H1 (cell line): ENCODE results near the gene UQCC5.

Source experiments
- ASH2L ChIP-seq: fragments of 200-600, 300-600 bp; sonication (generic); IDR thresholded peaks from one replicate; pipeline ENCODE4 v1.7.1; 2017; ENCODE audit warnings: low read length
- CEBPB ChIP-seq: IDR thresholded peaks from 2 replicates; pipeline ENCODE4 v1.6.1; 2012; ENCODE audit warnings: low read depth, low read length
- CHD2 ChIP-seq: IDR thresholded peaks from 2 replicates; pipeline ENCODE4 v1.6.1; 2012; ENCODE audit warnings: low read length, improper control_type of control experiment
- EP300 ChIP-seq, 2 experiments: IDR thresholded peaks; 1 replicate in 1 of 2; 2 replicates in 1 of 2; pipeline ENCODE4 v1.6.1; 2011 to 2012; ENCODE audit warnings: low read depth in 2 of 2, low read length in 2 of 2, mild to moderate bottlenecking in 2 of 2, borderline replicate concordance in 1 of 2, inconsistent platforms in 1 of 2, moderate library complexity in 1 of 2
- EZH2 ChIP-seq: fragments of 200-600 bp; sonication (generic); IDR thresholded peaks from 2 replicates; pipeline ENCODE4 v1.7.1; 2012; ENCODE audit warnings: low read depth, mild to moderate bottlenecking, moderate library complexity, low read length, inconsistent platforms; ENCODE audit not compliant: severe bottlenecking
- GTF2F1 ChIP-seq: IDR thresholded peaks from 2 replicates; pipeline ENCODE4 v1.6.1; 2012; ENCODE audit warnings: low read depth, low read length, improper control_type of control experiment, borderline replicate concordance
- JUND ChIP-seq: IDR thresholded peaks from 2 replicates; pipeline ENCODE4 v1.6.1; 2011; ENCODE audit warnings: mild to moderate bottlenecking, improper control_type of control experiment, low read length
- KDM5A ChIP-seq: fragments of 200-600 bp; IDR thresholded peaks from 2 replicates; pipeline ENCODE4 v1.7.1; 2012; ENCODE audit warnings: mild to moderate bottlenecking, low read length, inconsistent platforms, mixed read lengths
- POLR2A ChIP-seq, 2 experiments: IDR thresholded peaks; 1 replicate in 1 of 2; 2 replicates in 1 of 2; pipeline ENCODE4 v1.6.1; 2011; ENCODE audit warnings: low read depth in 2 of 2, low read length in 2 of 2, mild to moderate bottlenecking in 2 of 2; ENCODE audit errors: control extremely low read depth in 1 of 2
- POLR2AphosphoS5 ChIP-seq: IDR thresholded peaks from 2 replicates; pipeline ENCODE4 v1.6.1; 2011; ENCODE audit warnings: low read depth, low read length
- RNF2 ChIP-seq: fragments of 200-900, 300-1000 bp; sonication (generic); IDR thresholded peaks from 2 replicates; pipeline ENCODE4 v1.7.1; 2016; ENCODE audit warnings: borderline replicate concordance, low read depth, mild to moderate bottlenecking, antibody characterized with exemption, low read length; ENCODE audit not compliant: poor library complexity, severe bottlenecking; ENCODE audit errors: missing control alignments
- TF ChIP-seq, protein P1 (sequence below): IDR thresholded peaks from 2 replicates; pipeline ENCODE4 v1.6.1; 2012; ENCODE audit warnings: inconsistent platforms
- TF ChIP-seq, protein P2 (sequence below), 3 experiments: IDR thresholded peaks; 1 replicate in 2 of 3; 2 replicates in 1 of 3; pipeline versions ENCODE4 v1.5.1 to v1.6.1; 2011; ENCODE audit warnings: low read length in 3 of 3, mild to moderate bottlenecking in 3 of 3, inconsistent platforms in 2 of 3, low read depth in 1 of 3, moderate library complexity in 1 of 3; ENCODE audit not compliant: insufficient read depth in 1 of 3; ENCODE audit errors: control extremely low read depth in 1 of 3
- TF ChIP-seq, protein P3 (sequence below): IDR thresholded peaks from 2 replicates; pipeline ENCODE4 v1.6.1; 2012; ENCODE audit warnings: inconsistent platforms

GRCh38 chr3:52522651-52523251 is 13.7 kb upstream of the UQCC5 start:
- TF ChIP-seq, protein P1, sequence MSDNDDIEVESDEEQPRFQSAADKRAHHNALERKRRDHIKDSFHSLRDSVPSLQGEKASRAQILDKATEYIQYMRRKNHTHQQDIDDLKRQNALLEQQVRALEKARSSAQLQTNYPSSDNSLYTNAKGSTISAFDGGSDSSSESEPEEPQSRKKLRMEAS: no peak
- TF ChIP-seq ASH2L (no peak), JUND (no peak), POLR2AphosphoS5 (no peak), EP300 (IDR thresholded peaks at IDR 0.05; ENCODE audit: borderline replicate concordance in 1 of 2, low read depth in 2 of 2, low read length in 2 of 2) (no peak), CHD2 (no peak), POLR2A (IDR thresholded peaks at IDR 0.05; ENCODE audit: control extremely low read depth in 1 of 2, low read depth in 2 of 2, low read length in 2 of 2) (no peak), CEBPB (no peak), EZH2 (no peak), GTF2F1 (no peak), KDM5A (no peak), RNF2 (no peak)
- TF ChIP-seq, protein P2, sequence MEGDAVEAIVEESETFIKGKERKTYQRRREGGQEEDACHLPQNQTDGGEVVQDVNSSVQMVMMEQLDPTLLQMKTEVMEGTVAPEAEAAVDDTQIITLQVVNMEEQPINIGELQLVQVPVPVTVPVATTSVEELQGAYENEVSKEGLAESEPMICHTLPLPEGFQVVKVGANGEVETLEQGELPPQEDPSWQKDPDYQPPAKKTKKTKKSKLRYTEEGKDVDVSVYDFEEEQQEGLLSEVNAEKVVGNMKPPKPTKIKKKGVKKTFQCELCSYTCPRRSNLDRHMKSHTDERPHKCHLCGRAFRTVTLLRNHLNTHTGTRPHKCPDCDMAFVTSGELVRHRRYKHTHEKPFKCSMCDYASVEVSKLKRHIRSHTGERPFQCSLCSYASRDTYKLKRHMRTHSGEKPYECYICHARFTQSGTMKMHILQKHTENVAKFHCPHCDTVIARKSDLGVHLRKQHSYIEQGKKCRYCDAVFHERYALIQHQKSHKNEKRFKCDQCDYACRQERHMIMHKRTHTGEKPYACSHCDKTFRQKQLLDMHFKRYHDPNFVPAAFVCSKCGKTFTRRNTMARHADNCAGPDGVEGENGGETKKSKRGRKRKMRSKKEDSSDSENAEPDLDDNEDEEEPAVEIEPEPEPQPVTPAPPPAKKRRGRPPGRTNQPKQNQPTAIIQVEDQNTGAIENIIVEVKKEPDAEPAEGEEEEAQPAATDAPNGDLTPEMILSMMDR (IDR thresholded peaks at IDR 0.05; ENCODE audit: control extremely low read depth in 1 of 3, insufficient read depth in 1 of 3, low read depth in 1 of 3, low read length in 3 of 3): no peak
- TF ChIP-seq, protein P3, sequence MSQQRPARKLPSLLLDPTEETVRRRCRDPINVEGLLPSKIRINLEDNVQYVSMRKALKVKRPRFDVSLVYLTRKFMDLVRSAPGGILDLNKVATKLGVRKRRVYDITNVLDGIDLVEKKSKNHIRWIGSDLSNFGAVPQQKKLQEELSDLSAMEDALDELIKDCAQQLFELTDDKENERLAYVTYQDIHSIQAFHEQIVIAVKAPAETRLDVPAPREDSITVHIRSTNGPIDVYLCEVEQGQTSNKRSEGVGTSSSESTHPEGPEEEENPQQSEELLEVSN: no peak
